ENCODE results near the gene PTPRQ. TPM values are rescaled to one million over a fixed set of nuclear protein-coding genes. Genes with fewer than 3 reads are reported as not detected.

PTPRQ gene
- total and polyA plus RNA-seq, 11 donors = 0.05 to 4.2 (median 0.20) TPM; not detected in 2

GRCh38 chr12:80717856-80718255 lies 273.8 kb downstream of the PTPRQ start:
- peaks cover 3 to 31% (median 8%) of the 10 kb centered on the region in 9 donors for H3K27me3 ChIP-seq
- intact Hi-C loops (cut with DNase I) = no loop called here

GRCh38 chr12:80720516-80720915 lies 276.5 kb downstream of the PTPRQ start:
- no peaks in the 10 kb centered on the region for H3K36me3 ChIP-seq
- TF ChIP-seq CTCF (IDR thresholded peaks at IDR 0.05) (no peak), POLR2A (IDR thresholded peaks at IDR 0.05) (no peak)
- DNase-seq (no peak), ATAC-seq (no peak)
- 79 to 97% (median 89%) methylated on average over 1 of the region's 1 CpG for WGBS, 4 donors
- no peaks in the 10 kb centered on the region for H3K4me1 ChIP-seq
- no peak overlapping the region for H3K4me3 ChIP-seq
- no peaks in the 10 kb centered on the region for H3K9me3 ChIP-seq
- H3K27me3 ChIP-seq = peaks cover 0 to 17% (median 6%) of the 10 kb centered on the region in 9 donors
- no peak overlapping the region for H3K27ac ChIP-seq
- intact Hi-C loops (cut with DNase I) = no loop called here

More at GRCh38 chr12:80717856-80718255, 273.8 kb downstream of the PTPRQ start:
- ATAC-seq = no peak
- no peak overlapping the region for H3K27ac ChIP-seq
- H3K4me1 ChIP-seq = no peaks in the 10 kb centered on the region
- DNase-seq = no peak
- no peak overlapping the region for H3K4me3 ChIP-seq
- no peaks in the 10 kb centered on the region for H3K36me3 ChIP-seq
- no peaks in the 10 kb centered on the region for H3K9me3 ChIP-seq
- 65 to 89% (median 72%) methylated on average over 4 of the region's 4 CpGs for WGBS, 4 donors
- TF ChIP-seq POLR2A (IDR thresholded peaks at IDR 0.05) (no peak), CTCF (IDR thresholded peaks at IDR 0.05) (no peak)

GRCh38 chr12:80721326-80721725 lies 277.3 kb downstream of the PTPRQ start:
- H3K27ac ChIP-seq = no peak overlapping the region
- no peak for DNase-seq
- H3K4me1 ChIP-seq = no peaks in the 10 kb centered on the region
- no peak overlapping the region for H3K4me3 ChIP-seq
- 72 to 81% (median 77%) methylated on average over 3 of the region's 3 CpGs for WGBS, 4 donors
- intact Hi-C loops (cut with DNase I) = no loop called here
- peaks cover 0 to 13% (median 5%) of the 10 kb centered on the region in 9 donors for H3K27me3 ChIP-seq
- H3K36me3 ChIP-seq = no peaks in the 10 kb centered on the region
- TF ChIP-seq CTCF (IDR thresholded peaks at IDR 0.05) (no peak), POLR2A (IDR thresholded peaks at IDR 0.05) (no peak)
- ATAC-seq = no peak
- no peaks in the 10 kb centered on the region for H3K9me3 ChIP-seq
